Upper lobe of left lung (tissue), 4 donors: ENCODE measurements around the gene ADGRF5.

Experiments used
- CTCF ChIP-seq, 6 experiments: fragments of 450-650 bp in 4 of 6; fragments of 200-600 bp in 2 of 6; sonication (generic) in 2 of 6; IDR thresholded peaks; one replicate each; pipeline ENCODE4 v1.5.1; 2016 to 2019; ENCODE audit warnings: antibody characterized with exemption in 6 of 6
- POLR2A ChIP-seq, 4 donors: fragments of 450-650 bp; IDR thresholded peaks; one replicate each; pipeline ENCODE4 v1.5.1; 2016 to 2017; ENCODE audit warnings: antibody characterized with exemption in 4 of 4, mild to moderate bottlenecking in 2 of 4
- POLR2AphosphoS5 ChIP-seq, 2 donors: sonication (generic); formaldehyde crosslinking; IDR thresholded peaks; one replicate each; pipeline ENCODE4 v1.5.1; 2017; ENCODE audit warnings: antibody characterized with exemption in 2 of 2

GRCh38 chr6:46848684-46849360 is 72.9 kb downstream of the ADGRF5 start:
- TF ChIP-seq CTCF (IDR thresholded peaks at IDR 0.05): peak; percentile 93 to 98 (median 96)
- no peak for TF ChIP-seq POLR2A (IDR thresholded peaks at IDR 0.05)
- TF ChIP-seq POLR2AphosphoS5 (IDR thresholded peaks at IDR 0.05): peak; percentile 33 to 39
